NCI-H1048 (cell line): ENCODE measurements around the gene EMD.
A peak's percentile ranks its signal among the peaks of the same experiment; 100 is the strongest.
"Not testable (repeated sequence)": the region's sequence is repeated elsewhere in the genome, so short reads cannot be mapped to it uniquely, and the experiment has no call there.

Source experiments
- DNase-seq: peaks from one replicate; lab custom pipeline; 2025; lab: John Stamatoyannopoulos, UW

EMD gene

DNA sequence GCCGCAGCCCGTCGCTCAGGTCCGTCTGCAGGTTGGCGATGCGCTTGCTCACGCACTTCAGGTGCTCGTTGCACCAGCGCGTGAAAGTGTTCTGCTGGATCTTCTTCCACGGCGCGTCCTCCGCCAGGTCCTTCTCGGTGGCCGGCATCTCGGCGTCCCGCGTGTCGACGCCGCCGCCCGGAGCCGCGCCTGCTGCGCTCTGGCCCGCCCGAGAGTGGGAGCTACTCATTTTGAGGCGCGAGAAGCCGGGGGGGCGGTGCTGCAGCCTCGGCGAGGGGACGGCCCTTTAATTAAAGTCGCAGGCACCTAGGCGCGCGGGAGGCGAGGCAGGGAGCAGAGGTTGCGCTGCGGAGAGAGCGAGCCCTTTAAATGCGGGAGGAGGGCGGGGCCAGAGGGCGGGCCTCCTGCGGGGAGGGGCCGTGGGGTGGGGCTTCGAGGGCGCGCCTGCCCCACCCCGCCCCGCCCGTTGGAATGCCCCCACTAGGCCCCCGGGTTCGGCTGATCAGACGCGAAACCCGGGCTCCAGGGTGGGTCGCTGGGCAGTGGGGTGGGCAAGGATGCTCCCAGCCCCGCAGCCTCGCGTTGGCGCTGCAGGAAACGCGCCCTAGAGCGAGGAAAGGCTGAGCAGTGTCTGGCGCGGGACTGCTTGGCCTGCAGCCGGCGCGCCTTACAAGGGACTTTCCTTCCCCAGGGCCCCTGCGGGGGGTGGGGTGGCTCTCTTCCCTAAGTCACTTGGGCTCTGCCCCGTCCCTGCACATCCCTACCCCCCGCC lies 7.9 kb upstream of the EMD start:
- DNase-seq = peak; percentile 84

- no peak for DNase-seq
Measured at GRCh38 chrX:154371789-154372300, 7.2 kb upstream of the EMD start.

DNA sequence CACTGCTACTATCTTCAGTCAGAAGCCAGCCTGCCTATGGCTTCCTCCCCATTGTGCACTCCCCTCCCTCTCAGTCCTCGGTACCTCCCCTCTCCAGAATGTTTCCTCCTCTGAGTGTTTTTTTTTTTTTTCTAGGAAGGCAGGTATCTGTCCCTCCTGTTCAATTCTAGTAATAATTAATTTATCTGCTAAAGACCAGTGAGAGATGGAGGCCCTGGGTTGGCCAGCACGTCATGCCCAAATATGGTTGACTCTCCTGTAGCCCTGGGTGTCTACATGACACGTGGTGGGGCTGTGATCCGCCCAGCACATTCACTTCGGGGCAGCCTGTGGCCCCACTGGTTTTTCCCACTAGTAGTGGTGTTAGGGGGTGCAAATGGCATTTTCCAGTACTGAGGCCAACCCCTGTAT lies 6.5 kb upstream of the EMD start:
- no peak for DNase-seq

GRCh38 chrX:154373340-154374306 lies 5.5 kb upstream of the EMD start:
- DNase-seq = peak; percentile 26

- DNase-seq = no peak
Measured at GRCh38 chrX:154374313-154375155, 4.6 kb upstream of the EMD start, which contains the start of gene FLNA. FLNA (minus strand) TSS chrX:154374634; CDS start chrX:154371245, 3,389 bp downstream.

DNA sequence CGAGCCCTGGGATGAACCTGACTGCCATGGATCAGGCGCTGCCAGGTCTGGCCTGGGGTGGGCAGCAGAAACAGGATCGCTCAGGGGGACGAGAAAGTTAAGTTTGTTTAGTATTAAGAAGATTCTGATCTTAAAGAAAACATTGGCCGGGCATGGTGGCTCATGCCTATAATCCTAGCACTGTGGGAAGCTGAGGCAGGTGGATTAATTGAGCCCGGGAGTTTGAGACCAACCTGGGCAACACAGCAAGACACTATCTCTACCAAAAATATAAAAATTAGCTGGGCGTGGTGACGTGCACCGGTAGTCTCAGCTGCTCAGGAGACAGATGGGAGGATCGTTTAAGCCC lies 4.0 kb upstream of the EMD start:
- DNase-seq = no peak

- no peak for DNase-seq
Measured at GRCh38 chrX:154376774-154377173, 2.3 kb upstream of the EMD start.

DNA sequence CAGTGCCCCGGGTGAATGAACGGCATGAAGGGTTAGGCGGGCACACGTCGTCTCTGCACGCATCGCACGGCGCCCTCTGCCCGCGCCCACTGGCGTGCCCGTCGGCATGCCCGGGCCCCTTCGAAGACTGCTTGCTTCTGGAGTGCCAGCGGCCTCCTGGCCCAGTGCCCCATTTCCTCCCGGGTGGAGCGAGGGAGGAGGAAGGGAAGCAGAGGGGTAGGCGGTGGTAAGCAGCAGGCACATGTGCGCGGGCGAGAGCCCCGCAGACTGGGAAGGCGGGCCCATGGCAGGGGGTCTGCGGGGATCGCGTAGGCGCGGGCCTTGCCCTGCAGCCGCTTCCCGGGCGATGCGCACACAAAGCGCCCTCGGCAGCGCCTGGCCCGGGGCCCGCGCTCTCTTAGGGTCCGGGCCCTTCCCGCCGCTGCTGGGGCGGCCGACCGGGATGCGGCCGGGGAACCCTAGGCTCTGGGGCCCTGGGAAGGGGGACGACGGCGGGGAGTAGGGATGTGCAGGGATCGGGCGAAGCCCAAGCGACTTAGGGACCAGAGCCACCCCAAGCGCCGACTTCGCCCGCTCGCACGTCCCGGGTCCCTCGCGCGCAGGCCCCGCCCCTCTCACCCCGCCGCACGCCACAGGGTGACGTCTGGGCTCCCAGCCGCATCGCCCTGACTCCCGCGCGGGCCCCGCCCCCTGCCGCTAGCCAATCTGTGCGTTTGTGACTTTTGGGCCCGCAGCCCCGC lies 866 bp upstream of the EMD start:
- no peak for DNase-seq

- DNase-seq = no peak
Measured at GRCh38 chrX:154379569-154379951, 465 bp downstream of the EMD start.

DNA sequence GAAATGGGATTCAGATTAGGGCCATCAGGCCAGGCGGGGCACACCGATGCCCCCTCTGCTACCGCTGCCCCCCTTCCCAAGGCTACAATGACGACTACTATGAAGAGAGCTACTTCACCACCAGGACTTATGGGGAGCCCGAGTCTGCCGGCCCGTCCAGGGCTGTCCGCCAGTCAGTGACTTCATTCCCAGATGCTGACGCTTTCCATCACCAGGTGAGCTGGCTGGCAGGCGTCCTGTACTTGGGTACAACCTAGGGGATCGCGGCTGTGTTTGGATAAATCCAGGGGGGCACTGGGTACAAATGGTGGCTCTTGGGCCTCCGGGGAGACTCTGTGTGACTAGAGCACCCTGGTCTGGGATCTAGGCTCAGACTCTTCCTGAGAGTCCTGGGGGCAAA lies 1.1 kb downstream of the EMD start:
- DNase-seq = no peak

- no peak for DNase-seq
Measured at GRCh38 chrX:154380787-154381186, 1.7 kb downstream of the EMD start.

DNA sequence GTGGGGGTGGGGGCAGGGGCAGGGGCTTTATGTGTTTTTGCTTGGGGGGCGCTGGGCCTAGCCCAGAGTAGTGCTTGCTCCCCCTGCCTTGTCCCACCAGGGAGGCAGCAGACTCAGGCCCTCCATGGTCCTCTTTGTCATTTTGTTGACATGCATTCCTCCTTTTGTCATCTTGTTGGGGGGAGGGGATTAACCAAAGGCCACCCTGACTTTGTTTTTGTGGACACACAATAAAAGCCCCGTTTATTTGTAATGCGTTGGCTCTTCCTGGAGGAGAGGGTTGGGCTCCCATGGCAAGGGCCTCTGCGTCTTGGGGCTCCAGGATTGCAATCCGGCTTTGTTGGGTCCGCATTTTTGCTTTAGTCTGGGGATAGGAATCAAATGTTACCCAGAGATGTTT lies 2.2 kb downstream of the EMD start:
- DNase-seq = no peak

- no peak for DNase-seq
Measured at GRCh38 chrX:154382483-154383069, 3.5 kb downstream of the EMD start.

- no peak for DNase-seq
Measured at GRCh38 chrX:154383359-154384283, 4.5 kb downstream of the EMD start.

DNA sequence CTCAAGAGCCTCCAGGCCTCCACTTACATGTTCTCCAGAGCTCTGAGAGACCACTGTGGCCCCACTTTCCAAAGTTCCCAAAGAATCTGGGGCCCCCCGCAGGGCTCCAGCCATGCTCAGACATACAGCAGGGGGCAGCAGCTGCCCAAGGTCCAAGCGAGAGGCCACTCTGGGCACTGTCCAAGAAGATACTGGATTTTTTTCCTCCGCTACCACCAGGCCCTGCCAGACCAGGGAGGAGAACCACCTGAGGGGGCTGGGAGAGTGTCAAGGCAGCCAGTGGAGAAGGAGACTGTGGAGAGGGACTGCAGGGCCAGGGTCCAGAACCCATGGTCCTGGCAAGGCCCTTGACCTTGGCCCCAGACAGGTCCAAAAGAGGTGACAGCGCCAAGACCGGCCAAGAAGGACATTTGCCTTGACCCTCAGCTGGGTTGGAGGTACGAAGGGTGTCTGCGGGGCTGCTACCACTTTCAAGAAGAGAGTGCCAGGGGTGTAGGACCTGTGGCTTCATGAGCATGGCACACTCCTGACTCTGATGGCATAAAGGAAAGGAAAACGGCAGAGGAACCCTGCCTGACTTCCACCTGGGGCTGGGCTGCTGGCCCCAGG lies 5.3 kb downstream of the EMD start:
- no peak for DNase-seq

DNA sequence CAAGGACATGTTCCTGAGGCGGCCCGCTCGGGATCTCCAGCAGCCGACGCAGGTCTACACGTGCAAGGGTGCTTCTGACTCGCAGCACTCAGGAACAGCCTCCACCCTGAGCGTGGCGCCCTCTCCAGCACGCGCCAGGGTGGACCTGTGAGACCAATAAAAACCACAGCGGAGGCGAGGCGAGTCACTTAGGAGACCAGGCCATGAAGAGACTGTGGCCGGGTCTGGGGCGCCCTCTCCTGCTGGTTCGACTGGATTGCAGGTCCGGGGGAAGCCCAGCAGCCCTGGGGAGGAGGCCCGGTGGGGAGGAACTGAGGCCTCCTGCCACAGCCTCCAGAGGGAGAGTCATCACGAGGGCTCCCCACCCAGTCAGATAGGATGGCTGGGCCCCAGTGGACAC lies 9.0 kb downstream of the EMD start:
- not testable (repeated sequence) for DNase-seq

GRCh38 chrX:154388649-154389048 lies 9.6 kb downstream of the EMD start:
- not testable (repeated sequence) for DNase-seq

- DNase-seq = not testable (repeated sequence)
Measured at GRCh38 chrX:154389812-154390747, 11.0 kb downstream of the EMD start.
